Measurements from ENCODE around the gene THADA.

DNA sequence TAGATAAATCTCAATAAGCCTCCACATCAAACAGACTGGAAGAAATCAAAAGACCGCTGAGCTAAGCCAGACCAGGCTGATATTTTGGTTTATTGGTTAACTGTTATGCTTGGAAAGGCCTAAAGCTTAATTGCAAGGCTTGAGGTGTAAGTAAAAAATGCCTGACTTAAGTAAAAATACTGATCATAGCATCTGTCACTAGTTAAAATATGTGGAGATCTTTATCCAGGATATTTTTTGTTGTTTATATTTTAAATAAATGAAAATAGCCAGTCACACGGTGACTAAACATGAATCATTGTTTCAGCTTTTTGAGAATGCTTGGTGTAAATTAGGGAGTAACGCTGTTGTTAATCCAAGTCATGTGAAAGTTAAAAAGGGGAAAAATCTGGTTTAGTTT lies 127.9 kb downstream of the THADA start:
- TF ChIP-seq, protein P1, sequence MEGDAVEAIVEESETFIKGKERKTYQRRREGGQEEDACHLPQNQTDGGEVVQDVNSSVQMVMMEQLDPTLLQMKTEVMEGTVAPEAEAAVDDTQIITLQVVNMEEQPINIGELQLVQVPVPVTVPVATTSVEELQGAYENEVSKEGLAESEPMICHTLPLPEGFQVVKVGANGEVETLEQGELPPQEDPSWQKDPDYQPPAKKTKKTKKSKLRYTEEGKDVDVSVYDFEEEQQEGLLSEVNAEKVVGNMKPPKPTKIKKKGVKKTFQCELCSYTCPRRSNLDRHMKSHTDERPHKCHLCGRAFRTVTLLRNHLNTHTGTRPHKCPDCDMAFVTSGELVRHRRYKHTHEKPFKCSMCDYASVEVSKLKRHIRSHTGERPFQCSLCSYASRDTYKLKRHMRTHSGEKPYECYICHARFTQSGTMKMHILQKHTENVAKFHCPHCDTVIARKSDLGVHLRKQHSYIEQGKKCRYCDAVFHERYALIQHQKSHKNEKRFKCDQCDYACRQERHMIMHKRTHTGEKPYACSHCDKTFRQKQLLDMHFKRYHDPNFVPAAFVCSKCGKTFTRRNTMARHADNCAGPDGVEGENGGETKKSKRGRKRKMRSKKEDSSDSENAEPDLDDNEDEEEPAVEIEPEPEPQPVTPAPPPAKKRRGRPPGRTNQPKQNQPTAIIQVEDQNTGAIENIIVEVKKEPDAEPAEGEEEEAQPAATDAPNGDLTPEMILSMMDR (IDR thresholded peaks at IDR 0.05; ENCODE audit: borderline replicate concordance, extremely low read depth, low read length, poor library complexity, severe bottlenecking), result no peak
- TF ChIP-seq EZH2 (IDR thresholded peaks at IDR 0.05; ENCODE audit: borderline replicate concordance, low read depth, low read length, severe bottlenecking), result no peak
